ENCODE measurements around the gene CCDC110. TPM values are rescaled to one million over a fixed set of nuclear protein-coding genes. Genes with fewer than 3 reads are reported as not detected.

The CCDC110 gene
- total and polyA plus RNA-seq, 9 of the 15 experiments (the other 6 are each of a cell fraction or from before 2014, with no cell fraction given): 0.04 to 0.35 (median 0.07) TPM; not detected in 4

DNA sequence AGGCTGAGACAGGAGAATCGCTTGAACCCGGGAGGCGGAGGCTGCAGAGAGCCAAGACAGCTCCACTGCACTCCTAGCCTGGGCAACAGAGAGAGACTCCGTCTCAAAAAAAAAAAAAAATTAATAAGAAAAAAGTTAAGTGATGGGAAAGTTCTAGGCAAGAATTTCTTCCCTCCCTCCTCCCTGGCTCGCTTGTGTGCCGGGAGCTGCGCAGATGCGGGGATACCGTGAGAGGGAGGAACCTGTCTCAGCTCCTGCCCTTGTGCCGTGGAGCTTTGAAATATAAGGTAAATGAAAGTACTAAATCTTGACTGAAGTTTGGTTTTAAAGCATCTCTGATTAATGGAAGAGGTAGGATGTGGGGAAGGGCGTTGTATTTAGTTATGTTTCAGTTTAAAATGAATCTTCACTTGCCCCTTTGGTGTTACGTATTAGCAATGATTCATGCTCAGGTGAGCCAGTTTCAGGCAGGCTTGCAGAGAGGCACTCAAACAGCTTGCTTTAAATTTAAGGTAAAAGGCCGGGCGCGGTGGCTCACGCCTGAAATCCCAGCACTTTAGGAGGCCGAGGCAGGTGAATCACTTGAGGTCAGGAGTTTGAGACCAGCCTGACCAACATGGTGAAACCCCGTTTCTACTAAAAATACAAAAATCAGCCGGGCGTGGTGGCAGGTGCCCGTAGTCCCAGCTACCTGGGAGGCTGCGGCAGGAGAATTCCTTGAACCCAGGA, 44.4 kb downstream of the CCDC110 start:
- WGBS (ENCODE audit: insufficient coverage, low coverage, missing lambda C conversion rate): 79% methylated on average over 19 of the region's 22 CpGs
- in situ Hi-C loops (cut with MboI) (no loop called here), intact Hi-C loops (cut with micrococcal nuclease) (no loop called here)
- Histone ChIP-seq H3K27me3 (ENCODE audit: control insufficient read depth in 2 of 2, insufficient read depth in 2 of 2, low read length in 2 of 2) (no peaks in the 10 kb centered on the region), H3K9me1 (ENCODE audit: control insufficient read depth, insufficient read depth, low read length) (no peaks in the 10 kb centered on the region), H2AFZ (ENCODE audit: low read depth, low read length) (no peak overlapping the region), H3K4me3 (no peak overlapping the region), H3K27ac (ENCODE audit: extremely low read depth, low read depth, low read length) (no peak overlapping the region), H3K36me3 (ENCODE audit: control insufficient read depth, insufficient read depth, low read length) (peaks cover under 1% of the 10 kb centered on the region; the same call in 1 of the 3 replicates), H3K4me1 (replicated peaks in 1 of 2; ENCODE audit: control insufficient read depth in 2 of 2, insufficient read depth in 2 of 2, low read length in 2 of 2) (peaks cover 0 to 7% of the 10 kb centered on the region in 2 experiments; a peak in 2 of 5 replicates), H3K9me3 (replicated peaks; ENCODE audit: control insufficient read depth, insufficient read depth, low read depth, low read length) (peaks cover 4% of the 10 kb centered on the region; the same call in 1 of the 2 replicates), H3K79me2 (ENCODE audit: control insufficient read depth, insufficient read depth, low read length) (peaks cover 24% of the 10 kb centered on the region), H4K20me1 (replicated peaks; ENCODE audit: control insufficient read depth, insufficient read depth, low read length) (no peaks in the 10 kb centered on the region), H3K4me2 (ENCODE audit: insufficient read depth, low read length) (no peak overlapping the region), H3K9ac (ENCODE audit: insufficient read depth in 1 of 2, low read depth in 2 of 2, low read length in 2 of 2) (no peak overlapping the region)
- BruUV-seq (replicated peaks): no TSS peak
- ATAC-seq (no peak), FAIRE-seq (no peak), DNase-seq (ENCODE audit: extremely low read depth in 1 of 4, low spot score in 3 of 4) (no peak)
- TF ChIP-seq C11orf30 (IDR thresholded peaks at IDR 0.05; ENCODE audit: low read depth) (no peak), ZNF518B (CRISPR knock-in tag; IDR thresholded peaks at IDR 0.05) (no peak), MCM5 (IDR thresholded peaks at IDR 0.05; ENCODE audit: low read depth) (no peak), ZC3H11A (IDR thresholded peaks at IDR 0.05; ENCODE audit: low read depth, low read length) (no peak), ATF7 (IDR thresholded peaks at IDR 0.05) (no peak), MTF1 (CRISPR knock-in tag; IDR thresholded peaks at IDR 0.05; ENCODE audit: borderline replicate concordance) (no peak), SAP30 (IDR thresholded peaks at IDR 0.05; ENCODE audit: borderline replicate concordance, insufficient read depth, low read depth, low read length, poor library complexity, severe bottlenecking) (no peak), ZNF445 (CRISPR knock-in tag; IDR thresholded peaks at IDR 0.05; ENCODE audit: low read depth) (no peak), U2AF2 (optimal IDR thresholded peaks at IDR 0.05; ENCODE audit: low read depth, low read length) (no peak), KDM5B (IDR thresholded peaks at IDR 0.05; ENCODE audit: insufficient replicate concordance, low read depth, low read length) (no peak), ATF4 (CRISPR knock-in tag; IDR thresholded peaks at IDR 0.05) (no peak)
- TF ChIP-seq, protein P1, sequence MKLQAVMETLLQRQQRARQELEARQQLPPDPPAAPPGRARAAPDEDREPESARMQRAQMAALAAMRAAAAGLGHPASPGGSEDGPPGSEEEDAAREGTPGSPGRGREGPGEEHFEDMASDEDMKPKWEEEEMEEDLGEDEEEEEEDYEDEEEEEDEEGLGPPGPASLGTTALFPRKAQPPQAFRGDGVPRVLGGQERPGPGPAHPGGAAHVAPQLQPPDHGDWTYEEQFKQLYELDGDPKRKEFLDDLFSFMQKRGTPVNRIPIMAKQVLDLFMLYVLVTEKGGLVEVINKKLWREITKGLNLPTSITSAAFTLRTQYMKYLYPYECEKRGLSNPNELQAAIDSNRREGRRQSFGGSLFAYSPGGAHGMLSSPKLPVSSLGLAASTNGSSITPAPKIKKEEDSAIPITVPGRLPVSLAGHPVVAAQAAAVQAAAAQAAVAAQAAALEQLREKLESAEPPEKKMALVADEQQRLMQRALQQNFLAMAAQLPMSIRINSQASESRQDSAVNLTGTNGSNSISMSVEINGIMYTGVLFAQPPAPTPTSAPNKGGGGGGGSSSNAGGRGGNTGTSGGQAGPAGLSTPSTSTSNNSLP (IDR thresholded peaks at IDR 0.05; ENCODE audit: borderline replicate concordance, low read depth, low read length): no peak
- ChIA-PET CTCF (ENCODE audit: low intra/inter-chr PET ratio) (no interaction called here), POLR2A (interaction anchor here (0.6 to 2.0 kb wide), 2 partner anchors 31 to 364 kb away, joined by 3 to 5 read pairs; partner anchors contain the start of gene ANKRD37)

Data from K562 (cell line).